ENCODE data around the gene ERF. TPM values are rescaled to one million over a fixed set of nuclear protein-coding genes. Genes with fewer than 3 reads are reported as not detected.

The ERF gene
- total and polyA plus RNA-seq, 5 experiments from 2014 or later, result 2.8 to 47.3 (median 6.2) TPM

GRCh38 chr19:42214810-42215485 is 40.0 kb downstream of the ERF start:
- Mint-ChIP-seq H3K27me3 (peaks cover 0 to 2% (median 0%) of the 10 kb centered on the region in 5 donors), H3K9me3 (no peaks in the 10 kb centered on the region), H3K36me3 (peaks cover 0 to 57% (median 12%) of the 10 kb centered on the region in 3 donors), H3K27ac (peak overlapping the region; percentile 49 to 99 (median 96)), H3K4me1 (peaks cover 36 to 79% (median 71%) of the 10 kb centered on the region in 4 donors), H3K4me3 (peak overlapping the region; percentile 73 to 97 (median 93))
- DNase-seq, result no peak
- no peak for ATAC-seq
- POLR2A ChIA-PET, result interaction anchor here (0.7 to 7.7 kb wide), 5 partner anchors 9 to 91 kb away, joined by 3 to 62 read pairs (median 5); partner anchors contain the start of gene GSK3A

- Mint-ChIP-seq H3K27ac (peak overlapping the region; percentile 18 to 98 (median 64)), H3K4me3 (peak overlapping the region in 9 of 10 donors; percentile 4 to 75 (median 51)), H3K36me3 (peaks cover 0 to 78% (median 13%) of the 10 kb centered on the region in 3 donors), H3K27me3 (peaks cover 0 to 2% (median 0%) of the 10 kb centered on the region in 5 donors), H3K9me3 (no peaks in the 10 kb centered on the region), H3K4me1 (peaks cover 37 to 77% (median 69%) of the 10 kb centered on the region in 4 donors)
- POLR2A ChIA-PET, result interaction anchor here (0.6 to 7.7 kb wide), 2 partner anchors 12 to 79 kb away, joined by 3 to 62 read pairs; no protein-coding TSS in a partner anchor
- ATAC-seq, result no peak
- DNase-seq, result no peak
Measured at GRCh38 chr19:42212886-42213285, 42.0 kb downstream of the ERF start.

GRCh38 chr19:42208612-42209011 is 46.3 kb downstream of the ERF start:
- H3K36me3 Mint-ChIP-seq, result peaks cover 0 to 89% (median 17%) of the 10 kb centered on the region in 3 donors
- H3K27ac Mint-ChIP-seq, result peak overlapping the region in 8 of 10 donors; percentile 3 to 83 (median 76)
- no peaks in the 10 kb centered on the region for H3K9me3 Mint-ChIP-seq
- no peaks in the 10 kb centered on the region for H3K27me3 Mint-ChIP-seq
- ATAC-seq (no peak), DNase-seq (no peak)
- H3K4me3 Mint-ChIP-seq, result peak overlapping the region in 3 of 10 donors; percentile 26 to 66 (median 46)
- peaks cover 31 to 80% (median 64%) of the 10 kb centered on the region in 4 donors for H3K4me1 Mint-ChIP-seq
- POLR2A ChIA-PET, result no interaction called here

GRCh38 chr19:42207767-42208271 is 47.1 kb downstream of the ERF start:
- Mint-ChIP-seq H3K27ac (peak overlapping the region; percentile 24 to 90 (median 83)), H3K36me3 (peaks cover 0 to 89% (median 11%) of the 10 kb centered on the region in 3 donors), H3K4me1 (peaks cover 29 to 80% (median 64%) of the 10 kb centered on the region in 4 donors), H3K9me3 (no peaks in the 10 kb centered on the region), H3K27me3 (no peaks in the 10 kb centered on the region), H3K4me3 (peak overlapping the region in 7 of 10 donors; percentile 45 to 75 (median 50))
- ATAC-seq (peak; percentile 39 to 62), DNase-seq (peak in 2 of 10 donors; percentile 12 to 62)
- POLR2A ChIA-PET, result interaction anchor here (1.0 to 1.7 kb wide), 3 partner anchors 9 to 23 kb away, joined by 3 to 5 read pairs (median 4); no protein-coding TSS in a partner anchor

- Mint-ChIP-seq H3K36me3 (peaks cover 0 to 90% (median 9%) of the 10 kb centered on the region in 3 donors), H3K4me1 (peaks cover 35 to 80% (median 66%) of the 10 kb centered on the region in 4 donors), H3K9me3 (no peaks in the 10 kb centered on the region), H3K27ac (peak overlapping the region; percentile 24 to 91 (median 83)), H3K4me3 (peak overlapping the region in 6 of 10 donors; percentile 28 to 75 (median 50)), H3K27me3 (no peaks in the 10 kb centered on the region)
- POLR2A ChIA-PET, result interaction anchor here (1.0 to 1.7 kb wide), 4 partner anchors 10 to 643 kb away, joined by 3 to 5 read pairs (median 4); no protein-coding TSS in a partner anchor
- peak in 1 of 2 donors; percentile 18 for ATAC-seq
- DNase-seq, result peak in 1 of 10 donors; percentile 55
Measured at GRCh38 chr19:42206871-42207755, 47.8 kb downstream of the ERF start.

GRCh38 chr19:42204664-42205063 is 50.3 kb downstream of the ERF start:
- Mint-ChIP-seq H3K36me3 (peaks cover 0 to 78% (median 4%) of the 10 kb centered on the region in 3 donors), H3K9me3 (no peaks in the 10 kb centered on the region), H3K4me3 (no peak overlapping the region), H3K27me3 (no peaks in the 10 kb centered on the region), H3K4me1 (peaks cover 51 to 93% (median 84%) of the 10 kb centered on the region in 4 donors), H3K27ac (peak overlapping the region in 5 of 10 donors; percentile 15 to 88 (median 63))
- DNase-seq, result no peak
- no peak for ATAC-seq
- POLR2A ChIA-PET, result no interaction called here

- POLR2A ChIA-PET, result interaction anchor here (0.5 kb wide), 1 partner anchor 113 kb away, joined by 3 read pairs; no protein-coding TSS in a partner anchor
- ATAC-seq (no peak), DNase-seq (no peak)
- Mint-ChIP-seq H3K4me1 (peaks cover 58 to 94% (median 87%) of the 10 kb centered on the region in 4 donors), H3K27me3 (no peaks in the 10 kb centered on the region), H3K4me3 (peak overlapping the region in 5 of 10 donors; percentile 4 to 87 (median 14)), H3K27ac (peak overlapping the region in 9 of 10 donors; percentile 21 to 88 (median 81)), H3K36me3 (peaks cover 0 to 73% (median 9%) of the 10 kb centered on the region in 3 donors), H3K9me3 (no peaks in the 10 kb centered on the region)
Measured at GRCh38 chr19:42203700-42204099, 51.2 kb downstream of the ERF start.

GRCh38 chr19:42202290-42202880 is 52.5 kb downstream of the ERF start:
- H3K4me3 Mint-ChIP-seq, result peak overlapping the region; percentile 23 to 89 (median 84)
- no peak for DNase-seq
- peak overlapping the region; percentile 84 to 97 (median 92) for H3K27ac Mint-ChIP-seq
- peaks cover 0 to 67% (median 8%) of the 10 kb centered on the region in 3 donors for H3K36me3 Mint-ChIP-seq
- no peak for ATAC-seq
- POLR2A ChIA-PET, result interaction anchor here (0.6 to 6.1 kb wide), 5 partner anchors 12 to 80 kb away, joined by 3 to 62 read pairs (median 3); partner anchors contain the start of genes DEDD2 and POU2F2
- no peaks in the 10 kb centered on the region for H3K27me3 Mint-ChIP-seq
- H3K9me3 Mint-ChIP-seq, result no peaks in the 10 kb centered on the region
- H3K4me1 Mint-ChIP-seq, result peaks cover 52 to 93% (median 85%) of the 10 kb centered on the region in 4 donors

GRCh38 chr19:42201489-42202289 is 53.2 kb downstream of the ERF start:
- Mint-ChIP-seq H3K4me3 (peak overlapping the region; percentile 75 to 89 (median 84)), H3K27me3 (no peaks in the 10 kb centered on the region), H3K9me3 (no peaks in the 10 kb centered on the region), H3K27ac (peak overlapping the region; percentile 88 to 97 (median 92)), H3K4me1 (peaks cover 54 to 94% (median 86%) of the 10 kb centered on the region in 4 donors), H3K36me3 (peaks cover 0 to 66% (median 8%) of the 10 kb centered on the region in 3 donors)
- ATAC-seq (peak; percentile 13 to 16), DNase-seq (peak in 5 of 10 donors; percentile 16 to 46 (median 35))
- POLR2A ChIA-PET, result interaction anchor here (1.1 to 6.1 kb wide), 5 partner anchors 13 to 81 kb away, joined by 3 to 62 read pairs (median 3); partner anchors contain the start of genes DEDD2 and POU2F2

GRCh38 chr19:42200116-42200715 is 54.7 kb downstream of the ERF start:
- Mint-ChIP-seq H3K4me3 (peak overlapping the region; percentile 73 to 89 (median 86)), H3K36me3 (peaks cover 0 to 59% (median 6%) of the 10 kb centered on the region in 3 donors), H3K27ac (peak overlapping the region; percentile 88 to 97 (median 92)), H3K9me3 (no peaks in the 10 kb centered on the region), H3K4me1 (peaks cover 58 to 96% (median 86%) of the 10 kb centered on the region in 4 donors), H3K27me3 (no peaks in the 10 kb centered on the region)
- POLR2A ChIA-PET, result interaction anchor here (1.0 to 6.1 kb wide), 18 partner anchors 14 to 126 kb away, joined by 3 to 62 read pairs (median 6); partner anchors contain the start of genes CIC, DEDD2, GSK3A and POU2F2
- ATAC-seq (no peak), DNase-seq (no peak)
